ENCODE measurements around the gene PHF1. TPM values are rescaled to one million over a fixed set of nuclear protein-coding genes. Genes with fewer than 3 reads are reported as not detected.

The PHF1 gene
- total and polyA plus RNA-seq, 2 of the 13 experiments (the other 11 are each of a cell fraction or from before 2014, with no cell fraction given) = 25.4 to 61.9 TPM

- 35% methylated on average over 8 of the region's 8 CpGs for WGBS (ENCODE audit: low lambda C conversion rate)
- ChIA-PET POLR2A (interaction anchor here (0.6 to 2.8 kb wide), 18 partner anchors 8 to 447 kb away, joined by 3 to 23 read pairs (median 6); partner anchors contain the start of genes PFDN6, RPS18, VPS52 and WDR46), CTCF (ENCODE audit: low intra/inter-chr PET ratio, low total read pairs) (no interaction called here)
- intact Hi-C loops (cut with micrococcal nuclease; ENCODE audit: unreplicated experiment) (loop anchor here (1.0 kb wide), 2 partner anchors 8 to 27 kb away; partner anchors contain the start of gene KIFC1), in situ Hi-C loops (cut with HindIII; ENCODE audit: extremely low pct_ligation_motif_present, low pct_unique_long_range_greater_than_20kb) (loop anchor here (10.0 to 25.0 kb wide), 2 partner anchors 131 to 214 kb away; partner anchors contain the start of genes B3GALT4, HSD17B8, PFDN6 and RGL2)
- Histone ChIP-seq H3K79me2 (ENCODE audit: insufficient read depth, low read length) (peaks cover 21% of the 10 kb centered on the region), H3K4me1 (ENCODE audit: insufficient read depth, low read length) (peaks cover 42% of the 10 kb centered on the region), H3K27ac (ENCODE audit: extremely low read length, insufficient read depth, low read length) (peak overlapping the region; percentile 71), H3K9me3 (ENCODE audit: low read length) (no peaks in the 10 kb centered on the region), H3K36me3 (replicated peaks in 1 of 2; ENCODE audit: control insufficient read depth in 1 of 2, insufficient read depth in 2 of 2, low read length in 2 of 2) (peaks cover 12 to 16% of the 10 kb centered on the region in 2 experiments), H2AFZ (ENCODE audit: low read length) (no peak overlapping the region), H3K27me3 (ENCODE audit: control insufficient read depth in 1 of 2, insufficient read depth in 2 of 2, low read length in 2 of 2) (peaks cover 2 to 28% of the 10 kb centered on the region in 2 experiments; a peak in 3 of 5 replicates), H3K4me2 (ENCODE audit: low read depth, low read length) (peak overlapping the region; percentile 97), H4K20me1 (ENCODE audit: insufficient read depth, low read length) (no peaks in the 10 kb centered on the region), H3K9ac (ENCODE audit: insufficient read depth, low read depth, low read length) (peak overlapping the region; percentile 74), H3K4me3 (replicated peaks in 1 of 3; ENCODE audit: insufficient read depth in 1 of 3, low read depth in 2 of 3, low read length in 3 of 3) (peak overlapping the region; percentile 13 to 96 (median 44); a peak in 5 of 6 replicates)
- ATAC-seq (no peak), FAIRE-seq (no peak), DNase-seq (ENCODE audit: low spot score) (no peak)
- TSS peak; percentile 93 for BruUV-seq (replicated peaks)
- TF ChIP-seq LBX2 (CRISPR knock-in tag; IDR thresholded peaks at IDR 0.05; ENCODE audit: borderline replicate concordance) (no peak), ZNF619 (CRISPR knock-in tag; IDR thresholded peaks at IDR 0.05) (0 out of 2 replicates have a peak, but pooled peaks have one; percentile 2), DBP (CRISPR knock-in tag; IDR thresholded peaks at IDR 0.05; ENCODE audit: not compliant biosample characterization) (peak; percentile 49), TOE1 (CRISPR knock-in tag; IDR thresholded peaks at IDR 0.05) (peak; percentile 44; the same call in 1 of the 2 replicates), AHDC1 (CRISPR knock-in tag; IDR thresholded peaks at IDR 0.05; ENCODE audit: borderline replicate concordance) (0 out of 2 replicates have a peak, but pooled peaks have one; percentile 43), MYC (CRISPR knock-in tag; IDR thresholded peaks at IDR 0.05; ENCODE audit: borderline replicate concordance) (no peak), SRF (IDR thresholded peaks at IDR 0.05; ENCODE audit: low read depth, low read length) (no peak), JUND (CRISPR knock-in tag; IDR thresholded peaks at IDR 0.05) (0 out of 2 replicates have a peak, but pooled peaks have one; percentile 7), JUNB (CRISPR knock-in tag; IDR thresholded peaks at IDR 0.05; ENCODE audit: borderline replicate concordance) (no peak), ETV6 (CRISPR knock-in tag; conservative IDR thresholded peaks at IDR 0.05) (0 out of 2 replicates have a peak, but pooled peaks have one; percentile 0), ZNF549 (CRISPR knock-in tag; IDR thresholded peaks at IDR 0.05) (no peak), ZNF567 (CRISPR knock-in tag; IDR thresholded peaks at IDR 0.05; ENCODE audit: borderline replicate concordance) (no peak; the same call in 1 of the 2 replicates), TP53 (CRISPR knock-in tag; conservative IDR thresholded peaks at IDR 0.05) (0 out of 2 replicates have a peak, but pooled peaks have one; percentile 1), ZNF414 (CRISPR knock-in tag; IDR thresholded peaks at IDR 0.05) (peak; percentile 5; the same call in 1 of the 2 replicates), ADNP (CRISPR knock-in tag; IDR thresholded peaks at IDR 0.05) (peak; percentile 26; the same call in 1 of the 2 replicates), CHD4 (IDR thresholded peaks at IDR 0.05; ENCODE audit: borderline replicate concordance, low read length) (no peak)
These were observed 8.0 kb downstream of the PHF1 start for GRCh38 chr6:33418690-33419291.
